HCT116 (cell line): ENCODE measurements around the gene BRINP1.

Experiments
- CEBPB ChIP-seq: IDR thresholded peaks from 2 replicates; pipeline ENCODE4 v1.6.1; 2012; ENCODE audit warnings: low read depth
- CTCF ChIP-seq, 3 experiments: fragments of 200-600 bp in 1 of 3; sonication (generic) in 1 of 3; IDR thresholded peaks in 2 of 3; conservative IDR thresholded peaks in 1 of 3; 2 replicates each; pipeline ENCODE4 v1.5.1; 2012 to 2017; ENCODE audit warnings: low read depth in 2 of 3, low read length in 2 of 3, antibody characterized with exemption in 1 of 3, borderline replicate concordance in 1 of 3, control low read depth in 1 of 3, mild to moderate bottlenecking in 1 of 3, mixed read lengths in 1 of 3, mixed run types in 1 of 3, moderate library complexity in 1 of 3; ENCODE audit not compliant: insufficient read depth in 1 of 3
- EGR1 ChIP-seq: IDR thresholded peaks from 2 replicates; pipeline ENCODE4 v1.6.1; 2012; ENCODE audit warnings: low read depth
- EZH2 ChIP-seq: fragments of 200-600 bp; sonication (generic); IDR thresholded peaks from 2 replicates; pipeline ENCODE4 v1.6.1; 2017; ENCODE audit warnings: antibody characterized with exemption, mixed run types
- JUND ChIP-seq: IDR thresholded peaks from 2 replicates; pipeline ENCODE4 v1.6.1; 2012
- MAX ChIP-seq: IDR thresholded peaks from 2 replicates; pipeline ENCODE4 v1.6.1; 2012
- POLR2A ChIP-seq: IDR thresholded peaks from 2 replicates; pipeline ENCODE4 v1.7.0; 2011; ENCODE audit warnings: borderline replicate concordance; ENCODE audit not compliant: insufficient read depth, insufficient read length; ENCODE audit errors: extremely low read depth
- POLR2AphosphoS5 ChIP-seq: IDR thresholded peaks from 2 replicates; pipeline ENCODE4 v1.6.1; 2011; ENCODE audit warnings: mild to moderate bottlenecking, low read depth, low read length, moderate library complexity
- RAD21 ChIP-seq: IDR thresholded peaks from 2 replicates; pipeline ENCODE4 v1.6.1; 2012; ENCODE audit warnings: low read depth, mild to moderate bottlenecking
- SP1 ChIP-seq: IDR thresholded peaks from 2 replicates; pipeline ENCODE4 v1.6.1; 2012; ENCODE audit warnings: low read depth

- TF ChIP-seq CEBPB (no peak), POLR2A (no peak), JUND (no peak), CTCF (IDR thresholded peaks at IDR 0.05 in 2 of 3, conservative IDR thresholded peaks at IDR 0.05 in 1 of 3; ENCODE audit: borderline replicate concordance in 1 of 3, insufficient read depth in 1 of 3, low read depth in 2 of 3, low read length in 2 of 3) (no peak), POLR2AphosphoS5 (no peak), SP1 (no peak), MAX (no peak), EGR1 (no peak), EZH2 (no peak), RAD21 (no peak)
Observed at GRCh38 chr9:119272500-119273211, 96.6 kb downstream of the BRINP1 start.
